HEK293 (cell line): ENCODE results near the gene NLK.

Experiments used
- ATF2 ChIP-seq: fragments of 450-650 bp; formaldehyde crosslinking; IDR thresholded peaks from 2 replicates; pipeline ENCODE4 v1.5.1; 2016; ENCODE audit warnings: missing biosample characterization, missing genetic modification characterization, low read depth
- CTCF ChIP-seq: fragments of 450-650 bp; formaldehyde crosslinking; IDR thresholded peaks from 2 replicates; pipeline ENCODE4 v1.5.1; 2016; ENCODE audit warnings: missing biosample characterization, missing genetic modification characterization
- GFI1B ChIP-seq: fragments of 450-650 bp; formaldehyde crosslinking; IDR thresholded peaks from 2 replicates; pipeline ENCODE4 v1.5.1; 2016; ENCODE audit warnings: missing biosample characterization, missing genetic modification characterization
- PBX3 ChIP-seq: sonication (generic); formaldehyde crosslinking; IDR thresholded peaks from 2 replicates; pipeline ENCODE4 v1.8.1; 2022; ENCODE audit warnings: mild to moderate bottlenecking, moderate library complexity, missing genetic modification reagents
- ZFP69B ChIP-seq: fragments of 450-650 bp; formaldehyde crosslinking; IDR thresholded peaks from 2 replicates; pipeline ENCODE4 v1.5.1; 2016; ENCODE audit warnings: missing biosample characterization, missing genetic modification characterization
- ZNF324 ChIP-seq: fragments of 450-650 bp; formaldehyde crosslinking; IDR thresholded peaks from 2 replicates; pipeline ENCODE4 v1.5.1; 2016; ENCODE audit warnings: missing biosample characterization, missing genetic modification characterization
- ZNF350 ChIP-seq: fragments of 450-650 bp; formaldehyde crosslinking; IDR thresholded peaks from 2 replicates; pipeline ENCODE4 v1.5.0; 2017; ENCODE audit warnings: missing biosample characterization, mild to moderate bottlenecking, missing genetic modification characterization
- ZNF398 ChIP-seq: fragments of 450-650 bp; formaldehyde crosslinking; IDR thresholded peaks from 2 replicates; pipeline ENCODE4 v1.5.1; 2017; ENCODE audit warnings: missing biosample characterization, missing genetic modification characterization
- ZNF660 ChIP-seq: fragments of 450-650 bp; IDR thresholded peaks from 2 replicates; pipeline ENCODE4 v1.5.1; 2018; ENCODE audit warnings: missing biosample characterization, mild to moderate bottlenecking, missing genetic modification characterization
- ZNF830 ChIP-seq: fragments of 450-650 bp; IDR thresholded peaks from 2 replicates; pipeline ENCODE4 v1.5.0; 2018; ENCODE audit warnings: missing biosample characterization, missing genetic modification characterization, low read depth, mild to moderate bottlenecking, moderate library complexity

- TF ChIP-seq CTCF (no peak), ZNF660 (tag by site-specific recombination) (no peak), ZFP69B (tag by site-specific recombination) (no peak), ZNF830 (tag by site-specific recombination) (no peak), ZNF324 (no peak), ZNF350 (tag by site-specific recombination) (no peak), PBX3 (no peak), ATF2 (tag by site-specific recombination) (no peak), ZNF398 (tag by site-specific recombination) (no peak), GFI1B (no peak)
Observed at GRCh38 chr17:28244446-28244845, 202.0 kb downstream of the NLK start.
